Glutamatergic neuron (in vitro differentiated cells): Measurements from ENCODE around the gene PTPRN2. TPM values are rescaled to one million over a fixed set of nuclear protein-coding genes. Genes with fewer than 3 reads are reported as not detected.
"Not testable (repeated sequence)": the region's sequence is repeated elsewhere in the genome, so short reads cannot be mapped to it uniquely, and the experiment has no call there.

Experiments used
- DNase-seq: peaks from one replicate; pipeline ENCODE4 v3.0.0; 2022
- H3K27ac Mint-ChIP-seq: one replicate; pipeline ENCODE4 v1.8.0; 2020; ENCODE audit warnings: mild to moderate bottlenecking, mixed read lengths, inconsistent platforms; ENCODE audit not compliant: unreplicated experiment
- H3K27me3 Mint-ChIP-seq: one replicate; pipeline ENCODE4 v1.8.0; 2020; ENCODE audit warnings: mild to moderate bottlenecking, moderate library complexity, mixed read lengths, inconsistent platforms; ENCODE audit not compliant: unreplicated experiment
- H3K36me3 Mint-ChIP-seq: one replicate; pipeline ENCODE4 v1.8.0; 2020; ENCODE audit warnings: mild to moderate bottlenecking, mixed read lengths, inconsistent platforms; ENCODE audit not compliant: unreplicated experiment
- H3K4me1 Mint-ChIP-seq: one replicate; pipeline ENCODE4 v1.8.0; 2020; ENCODE audit warnings: mild to moderate bottlenecking, low read depth, mixed read lengths, inconsistent platforms; ENCODE audit not compliant: unreplicated experiment
- H3K4me3 Mint-ChIP-seq: one replicate; pipeline ENCODE4 v1.8.0; 2020; ENCODE audit warnings: mild to moderate bottlenecking, mixed read lengths, inconsistent platforms; ENCODE audit not compliant: unreplicated experiment
- H3K9me3 Mint-ChIP-seq: one replicate; pipeline ENCODE4 v1.8.0; 2020; ENCODE audit warnings: mild to moderate bottlenecking, moderate library complexity, mixed read lengths, inconsistent platforms; ENCODE audit not compliant: unreplicated experiment
- CTCF ChIP-seq: fragments of 200-600 bp; sonication (generic); IDR thresholded peaks from one replicate; pipeline ENCODE4 v1.5.0; 2021; ENCODE audit not compliant: partially characterized antibody, unreplicated experiment
- total RNA-seq: library from RNA; stranded (reverse); fragmentation: NEBNext Ultra II Directional; extraction: Animal tissue kit (Norgen Biotek cat#: 25700); gene quantifications from one replicate; pipeline ENCODE4 v1.2.1, GENCODE V29; 2021; ENCODE audit not compliant: unreplicated experiment

PTPRN2 gene
- total RNA-seq, 1 donor from 2014 or later: 49.0 TPM

- DNase-seq: no peak
- no peak overlapping the region for H3K27ac Mint-ChIP-seq
- peaks cover 25% of the 10 kb centered on the region for H3K9me3 Mint-ChIP-seq
- peaks cover 46% of the 10 kb centered on the region for H3K36me3 Mint-ChIP-seq
- H3K4me3 Mint-ChIP-seq: peak overlapping the region; percentile 5
- peaks cover 13% of the 10 kb centered on the region for H3K27me3 Mint-ChIP-seq
- H3K4me1 Mint-ChIP-seq: no peaks in the 10 kb centered on the region
- TF ChIP-seq CTCF: no peak
These were observed 79.7 kb downstream of the PTPRN2 start for GRCh38 chr7:158507917-158508316.

DNA sequence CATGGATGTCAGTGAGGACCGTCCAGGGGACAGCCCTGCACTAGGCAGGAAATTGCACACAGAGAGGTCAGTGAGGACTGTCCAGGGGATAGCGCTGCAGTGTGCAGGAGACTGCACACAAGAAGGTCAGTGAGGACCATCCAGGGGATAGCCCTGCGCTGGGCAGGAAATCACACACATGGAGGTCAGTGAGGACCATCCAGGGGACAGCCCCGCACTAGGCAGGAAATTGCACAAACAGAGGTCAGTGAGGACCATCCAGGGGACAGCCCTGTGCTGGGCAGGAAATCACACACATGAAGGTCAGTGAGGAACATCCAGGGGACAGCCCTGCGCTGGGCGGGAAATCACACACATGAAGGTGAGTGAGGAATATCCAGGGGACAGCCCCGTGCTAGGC, 80.4 kb downstream of the PTPRN2 start:
- H3K4me3 Mint-ChIP-seq, H3K4me1 Mint-ChIP-seq, H3K27ac Mint-ChIP-seq, DNase-seq: not testable (repeated sequence)
- Mint-ChIP-seq H3K36me3 (peaks cover 38% of the 10 kb centered on the region), H3K27me3 (peaks cover 13% of the 10 kb centered on the region), H3K9me3 (peaks cover 25% of the 10 kb centered on the region)

GRCh38 chr7:158506626-158507025, 81.0 kb downstream of the PTPRN2 start:
- H3K9me3 Mint-ChIP-seq: peaks cover 25% of the 10 kb centered on the region
- H3K4me3 Mint-ChIP-seq: no peak overlapping the region
- TF ChIP-seq CTCF: no peak
- no peak for DNase-seq
- H3K27me3 Mint-ChIP-seq: peaks cover 13% of the 10 kb centered on the region
- no peak overlapping the region for H3K27ac Mint-ChIP-seq
- H3K36me3 Mint-ChIP-seq: peaks cover 33% of the 10 kb centered on the region
- H3K4me1 Mint-ChIP-seq: peaks cover 6% of the 10 kb centered on the region

- no peak for TF ChIP-seq CTCF
- peaks cover 13% of the 10 kb centered on the region for H3K27me3 Mint-ChIP-seq
- H3K9me3 Mint-ChIP-seq: peaks cover 25% of the 10 kb centered on the region
- no peak overlapping the region for H3K4me3 Mint-ChIP-seq
- DNase-seq: no peak
- peaks cover 7% of the 10 kb centered on the region for H3K4me1 Mint-ChIP-seq
- no peak overlapping the region for H3K27ac Mint-ChIP-seq
- peaks cover 24% of the 10 kb centered on the region for H3K36me3 Mint-ChIP-seq
These were observed 81.9 kb downstream of the PTPRN2 start for GRCh38 chr7:158505683-158506082.

DNA sequence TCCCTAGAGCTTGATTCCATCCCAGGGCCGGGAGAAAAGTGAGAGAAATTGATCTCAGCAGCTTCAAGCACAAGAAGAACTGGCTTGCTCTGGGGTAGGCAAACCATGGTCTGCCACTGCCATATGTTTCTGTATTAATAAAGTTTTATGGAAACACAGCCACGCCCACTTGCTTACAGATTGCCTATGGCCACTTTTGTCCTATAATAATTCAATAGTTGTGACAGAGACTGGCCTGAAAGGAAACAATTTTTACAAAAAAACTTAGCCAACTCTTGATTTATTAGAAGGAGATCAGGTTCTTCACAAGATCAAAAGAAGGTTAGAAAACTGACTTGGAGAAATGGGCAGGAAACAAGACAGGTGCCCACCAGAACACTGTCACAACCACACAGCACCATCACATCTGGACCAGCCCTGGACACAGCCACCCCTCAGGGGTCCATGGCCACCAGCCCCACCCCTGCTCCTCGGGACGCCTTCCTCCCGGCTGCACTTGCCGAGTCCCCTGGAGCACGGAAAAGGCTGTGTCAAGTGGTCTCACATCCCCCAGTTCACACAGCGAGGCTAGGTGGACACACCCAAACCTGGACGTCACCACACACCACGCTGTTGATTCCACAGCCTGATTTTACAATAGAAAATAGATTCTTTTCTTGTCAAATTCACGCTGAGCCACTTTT, 85.4 kb downstream of the PTPRN2 start:
- Mint-ChIP-seq H3K4me1 (peaks cover 21% of the 10 kb centered on the region), H3K9me3 (peaks cover 13% of the 10 kb centered on the region), H3K27me3 (peaks cover 7% of the 10 kb centered on the region), H3K27ac (no peak overlapping the region), H3K36me3 (peaks cover 8% of the 10 kb centered on the region), H3K4me3 (no peak overlapping the region)
- DNase-seq: no peak
- no peak for TF ChIP-seq CTCF
